ENCODE measurements around the gene TNFRSF9.

- TF ChIP-seq, protein P1, sequence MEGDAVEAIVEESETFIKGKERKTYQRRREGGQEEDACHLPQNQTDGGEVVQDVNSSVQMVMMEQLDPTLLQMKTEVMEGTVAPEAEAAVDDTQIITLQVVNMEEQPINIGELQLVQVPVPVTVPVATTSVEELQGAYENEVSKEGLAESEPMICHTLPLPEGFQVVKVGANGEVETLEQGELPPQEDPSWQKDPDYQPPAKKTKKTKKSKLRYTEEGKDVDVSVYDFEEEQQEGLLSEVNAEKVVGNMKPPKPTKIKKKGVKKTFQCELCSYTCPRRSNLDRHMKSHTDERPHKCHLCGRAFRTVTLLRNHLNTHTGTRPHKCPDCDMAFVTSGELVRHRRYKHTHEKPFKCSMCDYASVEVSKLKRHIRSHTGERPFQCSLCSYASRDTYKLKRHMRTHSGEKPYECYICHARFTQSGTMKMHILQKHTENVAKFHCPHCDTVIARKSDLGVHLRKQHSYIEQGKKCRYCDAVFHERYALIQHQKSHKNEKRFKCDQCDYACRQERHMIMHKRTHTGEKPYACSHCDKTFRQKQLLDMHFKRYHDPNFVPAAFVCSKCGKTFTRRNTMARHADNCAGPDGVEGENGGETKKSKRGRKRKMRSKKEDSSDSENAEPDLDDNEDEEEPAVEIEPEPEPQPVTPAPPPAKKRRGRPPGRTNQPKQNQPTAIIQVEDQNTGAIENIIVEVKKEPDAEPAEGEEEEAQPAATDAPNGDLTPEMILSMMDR (IDR thresholded peaks at IDR 0.05), result no peak
- TF ChIP-seq POLR2AphosphoS5 (IDR thresholded peaks at IDR 0.05) (no peak), POLR2A (IDR thresholded peaks at IDR 0.05; ENCODE audit: low read depth) (no peak)
Observed at GRCh38 chr1:7878027-7878426, 62.6 kb downstream of the TNFRSF9 start.
